SK-N-MC (cell line): Measurements from ENCODE around the gene PPP1R12A.

ENCODE experiments used
- EZH2 ChIP-seq: fragments of 200-600 bp; sonication (generic); IDR thresholded peaks from one replicate; pipeline ENCODE4 v1.6.1; 2017; ENCODE audit warnings: antibody characterized with exemption
- POLR2AphosphoS5 ChIP-seq: IDR thresholded peaks from 2 replicates; pipeline ENCODE4 v1.6.1; 2012; ENCODE audit warnings: mild to moderate bottlenecking, low read depth, low read length, borderline replicate concordance

DNA sequence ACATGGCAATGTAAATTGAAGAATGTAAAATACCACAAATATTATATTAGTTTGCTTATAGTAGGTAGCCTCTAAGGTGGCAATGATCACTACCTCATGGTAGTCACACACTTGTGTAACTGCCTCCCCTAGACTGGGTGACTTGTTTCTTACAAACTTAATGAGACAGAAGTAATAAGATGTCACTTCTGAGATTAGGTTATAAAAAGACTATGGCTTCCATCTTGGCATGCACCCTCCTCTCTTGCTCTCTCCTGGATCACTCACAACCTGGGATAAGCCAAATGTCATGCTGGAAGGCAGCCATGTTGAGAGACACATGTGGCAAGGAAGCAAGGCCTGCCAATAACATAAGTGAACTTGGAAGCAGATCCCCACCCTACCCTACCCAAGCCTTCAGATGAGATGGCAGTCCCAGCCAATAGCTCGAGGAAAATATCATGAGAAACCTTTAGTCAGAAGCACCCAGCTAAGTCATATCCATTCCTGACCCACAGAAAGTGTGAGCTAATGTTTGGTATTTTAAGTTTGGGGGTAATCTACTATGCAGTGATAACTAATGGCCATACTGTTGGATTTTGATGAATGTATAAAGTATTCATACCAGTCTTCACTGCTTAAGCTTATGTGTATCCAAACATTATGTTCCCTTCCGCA, 43.3 kb downstream of the PPP1R12A start:
- TF ChIP-seq EZH2, result no peak
- TF ChIP-seq POLR2AphosphoS5, result no peak
